Astrocyte (in vitro differentiated cells and primary cell): ENCODE results near the gene VASN.

Experiments used
- EZH2 ChIP-seq: IDR thresholded peaks from 2 replicates; pipeline ENCODE4 v1.6.1; 2012; ENCODE audit warnings: mild to moderate bottlenecking, low read length, inconsistent platforms; ENCODE audit not compliant: insufficient read depth
- TF ChIP-seq, protein P1 (sequence below): IDR thresholded peaks from 2 replicates; pipeline ENCODE4 v1.5.1; 2011; ENCODE audit warnings: low read depth, mild to moderate bottlenecking, inconsistent platforms, low read length, moderate library complexity; ENCODE audit not compliant: insufficient read depth

DNA sequence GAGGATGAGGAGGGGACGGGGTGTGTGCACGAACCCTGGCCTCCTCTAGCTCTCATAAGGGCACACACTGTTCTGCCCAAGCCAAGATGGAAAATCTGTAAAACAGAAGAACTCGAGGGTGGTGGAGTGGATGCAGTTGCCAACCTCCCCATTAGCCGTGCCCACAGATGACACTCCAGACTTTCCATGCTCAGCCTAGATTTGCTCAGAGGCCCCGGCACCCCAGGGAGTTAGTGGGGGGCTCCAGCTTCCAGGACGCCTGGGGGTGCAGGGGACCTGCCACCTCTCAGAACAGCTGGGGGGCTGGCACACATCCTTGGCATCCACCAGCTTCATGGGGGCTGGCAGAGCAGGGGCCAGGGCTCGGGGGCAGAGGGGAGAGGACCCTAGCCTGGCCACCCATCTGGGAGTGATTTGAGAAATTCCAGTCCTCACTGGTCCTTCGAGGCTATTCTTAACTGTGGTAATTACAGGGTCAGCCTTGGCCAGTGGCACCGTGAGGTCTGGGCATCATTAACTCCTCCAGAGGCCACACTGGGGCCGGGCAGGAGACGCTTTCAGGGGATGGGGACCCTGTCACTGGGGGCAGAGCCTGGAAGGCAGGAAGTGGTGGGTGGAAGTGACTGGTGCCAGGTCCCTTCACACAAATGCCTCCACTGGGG, 14.3 kb downstream of the VASN start:
- TF ChIP-seq, protein P1, sequence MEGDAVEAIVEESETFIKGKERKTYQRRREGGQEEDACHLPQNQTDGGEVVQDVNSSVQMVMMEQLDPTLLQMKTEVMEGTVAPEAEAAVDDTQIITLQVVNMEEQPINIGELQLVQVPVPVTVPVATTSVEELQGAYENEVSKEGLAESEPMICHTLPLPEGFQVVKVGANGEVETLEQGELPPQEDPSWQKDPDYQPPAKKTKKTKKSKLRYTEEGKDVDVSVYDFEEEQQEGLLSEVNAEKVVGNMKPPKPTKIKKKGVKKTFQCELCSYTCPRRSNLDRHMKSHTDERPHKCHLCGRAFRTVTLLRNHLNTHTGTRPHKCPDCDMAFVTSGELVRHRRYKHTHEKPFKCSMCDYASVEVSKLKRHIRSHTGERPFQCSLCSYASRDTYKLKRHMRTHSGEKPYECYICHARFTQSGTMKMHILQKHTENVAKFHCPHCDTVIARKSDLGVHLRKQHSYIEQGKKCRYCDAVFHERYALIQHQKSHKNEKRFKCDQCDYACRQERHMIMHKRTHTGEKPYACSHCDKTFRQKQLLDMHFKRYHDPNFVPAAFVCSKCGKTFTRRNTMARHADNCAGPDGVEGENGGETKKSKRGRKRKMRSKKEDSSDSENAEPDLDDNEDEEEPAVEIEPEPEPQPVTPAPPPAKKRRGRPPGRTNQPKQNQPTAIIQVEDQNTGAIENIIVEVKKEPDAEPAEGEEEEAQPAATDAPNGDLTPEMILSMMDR: no peak
- no peak for TF ChIP-seq EZH2
